ENCODE measurements around the gene ESYT2.

Gene ESYT2

DNA sequence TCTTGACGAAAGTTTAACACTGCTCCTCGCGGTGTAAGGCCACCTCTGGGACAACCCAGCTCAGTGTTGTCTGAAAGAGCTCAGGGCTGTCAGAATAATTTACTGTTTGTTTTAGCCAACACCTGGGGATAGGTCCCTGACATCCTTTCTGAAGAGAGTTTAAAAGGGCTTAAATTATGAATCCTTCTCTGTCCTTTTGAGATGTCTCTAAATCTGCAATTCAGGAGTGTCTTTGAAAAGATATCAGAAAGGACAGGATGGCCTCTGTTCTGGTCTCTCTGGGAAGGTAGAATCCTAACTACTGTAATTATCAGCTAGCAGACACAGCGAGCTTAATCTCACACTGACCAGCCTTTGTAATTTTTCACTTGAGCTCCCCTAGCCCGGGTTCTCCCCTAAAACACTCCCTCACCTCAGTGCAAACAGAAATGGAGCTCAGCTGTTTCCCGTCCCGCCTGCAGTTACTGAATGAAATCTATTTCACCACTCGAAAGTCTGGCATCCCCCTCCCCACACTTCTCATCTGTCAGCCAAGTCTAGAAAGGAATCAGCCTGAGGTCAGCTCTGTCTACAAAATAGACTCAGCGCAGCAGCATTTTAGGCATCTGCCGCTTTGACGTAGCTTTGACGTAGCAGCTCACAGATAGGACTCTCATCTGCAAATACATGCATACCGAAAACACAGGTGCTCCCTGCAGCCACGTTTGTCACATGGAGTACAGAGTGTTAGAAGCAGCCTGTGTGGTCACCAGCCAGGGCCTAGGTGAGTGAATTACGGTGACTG is 31.9 kb upstream of the ESYT2 start:
- no peak overlapping the region for H3K4me3 ChIP-seq
- H3K4me2 ChIP-seq: peak overlapping the region in 9 of 11 experiments; percentile 1 to 45 (median 25); a peak in 12 of 22 replicates

DNA sequence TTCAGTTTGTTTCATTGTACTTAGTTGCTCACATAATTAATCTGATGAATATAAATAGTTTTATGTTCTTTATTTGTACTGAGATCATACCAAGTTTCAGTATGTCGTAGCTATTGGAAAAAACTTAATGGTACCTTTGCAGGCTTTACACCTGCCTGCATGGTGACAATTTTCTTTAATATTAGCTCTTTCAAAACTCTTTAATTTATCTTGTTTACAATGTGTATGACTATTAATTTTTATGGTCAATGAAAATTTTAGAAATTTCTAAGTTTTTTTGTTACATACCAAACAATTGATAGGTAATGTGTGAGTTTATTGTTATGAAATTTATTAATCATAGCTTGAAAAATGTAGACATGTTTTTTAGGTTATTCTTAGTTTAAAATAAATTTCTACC is 31.1 kb upstream of the ESYT2 start:
- no peaks in the 10 kb centered on the region for H3K27me3 ChIP-seq
- no peak overlapping the region for H3K4me3 ChIP-seq
- H3K9ac ChIP-seq: no peak overlapping the region
- H3K4me2 ChIP-seq: peak overlapping the region in 3 of 11 experiments; percentile 34 to 65 (median 48); a peak in 2 of 22 replicates
- peaks cover 0 to 23% (median 0%) of the 10 kb centered on the region in 11 experiments; a peak in 3 of 22 replicates for H4K20me1 ChIP-seq
- H3K4me1 ChIP-seq: peaks cover 53 to 68% (median 62%) of the 10 kb centered on the region in 10 experiments
- H3K27ac ChIP-seq: no peak overlapping the region
- no peak for TF ChIP-seq Cebpa-rat (IDR thresholded peaks at IDR 0.05)
- H3K36me3 ChIP-seq: 0 out of 22 replicates have a peak, but pooled peaks cover 0 to 8% (median 0%) of the 10 kb centered on the region in 11 experiments
- peaks cover 0 to 6% (median 0%) of the 10 kb centered on the region in 11 experiments; a peak in 1 of 22 replicates for H3K9me3 ChIP-seq (replicated peaks in 1 of 11)

More for the DNA sequence above, 31.9 kb upstream of the ESYT2 start:
- peaks cover 54 to 74% (median 67%) of the 10 kb centered on the region in 10 experiments for H3K4me1 ChIP-seq
- no peaks in the 10 kb centered on the region for H3K27me3 ChIP-seq
- H3K27ac ChIP-seq: no peak overlapping the region; a peak in 1 of 22 replicates
- peaks cover 0 to 6% (median 0%) of the 10 kb centered on the region in 11 experiments; a peak in 2 of 22 replicates for H3K9me3 ChIP-seq (replicated peaks in 1 of 11)
- TF ChIP-seq Cebpa-rat (IDR thresholded peaks at IDR 0.05): no peak
- peak overlapping the region in 4 of 11 experiments; percentile 19 to 60 (median 30); a peak in 6 of 22 replicates for H3K9ac ChIP-seq
- 0 out of 22 replicates have a peak, but pooled peaks cover 0 to 8% (median 0%) of the 10 kb centered on the region in 11 experiments for H3K36me3 ChIP-seq
- peaks cover 0 to 27% (median 0%) of the 10 kb centered on the region in 11 experiments; a peak in 3 of 22 replicates for H4K20me1 ChIP-seq

DNA sequence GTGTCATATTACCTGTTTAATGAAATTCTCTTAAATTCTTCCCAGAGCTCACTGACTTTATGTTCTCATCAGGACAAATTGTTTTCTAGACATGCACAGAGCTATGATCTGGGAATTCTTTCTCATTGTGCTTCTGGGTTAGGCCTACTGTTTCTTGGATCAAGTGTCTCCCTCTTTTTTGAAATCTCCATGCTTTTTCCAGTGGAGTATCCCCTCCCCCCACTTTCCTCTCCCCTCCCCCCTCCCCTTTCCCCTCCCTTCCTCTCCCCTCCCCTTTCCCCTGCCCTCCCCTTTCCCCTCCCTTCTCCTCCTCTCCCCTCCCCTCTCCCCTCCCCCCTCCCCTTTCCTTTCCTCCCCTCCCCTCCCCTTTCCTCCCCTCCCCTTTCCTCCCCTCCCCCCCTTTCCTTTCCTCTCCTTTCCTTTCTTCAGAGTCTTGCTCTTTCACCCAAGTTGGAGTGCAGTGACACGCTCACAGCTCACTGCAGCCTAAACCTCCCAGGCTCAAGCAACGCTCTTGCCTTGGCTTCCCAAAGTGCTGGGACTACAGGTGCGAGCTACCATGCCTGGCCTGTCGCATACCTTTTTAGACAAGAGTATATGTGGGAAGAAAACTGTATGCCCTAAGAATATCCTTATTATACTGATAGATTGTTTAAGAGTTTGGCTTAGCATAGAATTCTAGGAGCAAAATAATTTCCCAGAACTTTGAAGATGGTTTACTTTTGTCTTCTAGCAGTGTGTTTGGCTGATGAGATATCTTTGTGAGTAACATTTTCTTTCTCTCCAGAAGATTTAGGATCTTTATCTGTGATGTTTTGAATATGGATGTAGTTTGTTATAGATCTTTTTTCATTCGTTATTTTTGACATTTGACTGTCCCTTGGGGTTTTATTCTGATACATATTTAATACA is 29.5 kb upstream of the ESYT2 start:
- no peak for TF ChIP-seq Cebpa-rat (IDR thresholded peaks at IDR 0.05)
- peak overlapping the region in 2 of 11 experiments; percentile 5 to 38; a peak in 2 of 22 replicates for H3K27ac ChIP-seq
- 0 out of 22 replicates have a peak, but pooled peaks cover 0 to 8% (median 0%) of the 10 kb centered on the region in 11 experiments for H3K36me3 ChIP-seq
- peak overlapping the region in 3 of 11 experiments; percentile 11 to 42 (median 14); a peak in 2 of 22 replicates for H3K9ac ChIP-seq
- H3K27me3 ChIP-seq: no peaks in the 10 kb centered on the region
- H3K4me2 ChIP-seq: peak overlapping the region; percentile 71 to 91 (median 83); a peak in 21 of 22 replicates
- H3K4me3 ChIP-seq: no peak overlapping the region
- H3K4me1 ChIP-seq: peaks cover 38 to 54% (median 47%) of the 10 kb centered on the region in 10 experiments
- peaks cover 0 to 6% (median 0%) of the 10 kb centered on the region in 11 experiments; a peak in 1 of 22 replicates for H3K9me3 ChIP-seq (replicated peaks in 1 of 11)
- H4K20me1 ChIP-seq: peaks cover 0 to 22% (median 0%) of the 10 kb centered on the region in 11 experiments; a peak in 3 of 22 replicates

- peak overlapping the region; percentile 71 to 91 (median 83) for H3K4me2 ChIP-seq
- TF ChIP-seq Cebpa-rat (IDR thresholded peaks at IDR 0.05): no peak
- H3K27ac ChIP-seq: peak overlapping the region; percentile 60 to 88 (median 83)
- peaks cover 38 to 49% (median 45%) of the 10 kb centered on the region in 10 experiments for H3K4me1 ChIP-seq
- no peaks in the 10 kb centered on the region for H3K27me3 ChIP-seq
- H3K4me3 ChIP-seq: peak overlapping the region; percentile 68 to 97 (median 86)
- no peaks in the 10 kb centered on the region for H3K9me3 ChIP-seq (replicated peaks in 1 of 11)
- peaks cover 0 to 22% (median 0%) of the 10 kb centered on the region in 11 experiments; a peak in 3 of 22 replicates for H4K20me1 ChIP-seq
- H3K9ac ChIP-seq: peak overlapping the region; percentile 83 to 95 (median 89)
- 0 out of 22 replicates have a peak, but pooled peaks cover 0 to 8% (median 0%) of the 10 kb centered on the region in 11 experiments for H3K36me3 ChIP-seq
Measured at GRCh38 chr7:158856883-158857668, 27.8 kb upstream of the ESYT2 start.

DNA sequence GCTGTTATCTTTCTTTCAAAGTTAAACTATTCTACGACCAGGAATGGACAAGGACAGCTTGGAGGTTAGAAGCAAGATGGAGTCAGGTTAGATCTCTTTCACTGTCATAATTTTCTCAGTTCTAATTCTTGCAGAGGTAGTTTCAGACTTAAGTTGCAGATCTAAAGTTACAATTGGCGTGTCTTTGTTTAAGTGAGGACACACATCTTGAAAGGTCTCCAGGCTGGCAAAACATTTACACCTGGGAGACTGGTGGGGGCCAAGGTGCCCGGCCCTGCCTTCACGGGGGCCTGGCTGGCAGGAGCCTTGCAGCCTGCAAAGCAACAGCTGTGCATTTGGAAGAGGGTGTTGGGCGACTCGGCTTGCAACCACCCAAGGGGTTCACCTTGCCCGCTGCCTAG is 25.4 kb upstream of the ESYT2 start:
- Histone ChIP-seq H3K9ac (no peak overlapping the region), H3K27me3 (no peaks in the 10 kb centered on the region), H3K4me3 (no peak overlapping the region), H3K9me3 (replicated peaks in 1 of 11) (peaks cover 4 to 10% (median 7%) of the 10 kb centered on the region in 11 experiments), H3K27ac (no peak overlapping the region), H3K4me1 (peaks cover 22 to 29% (median 27%) of the 10 kb centered on the region in 10 experiments), H3K36me3 (0 out of 22 replicates have a peak, but pooled peaks cover 0 to 3% (median 0%) of the 10 kb centered on the region in 11 experiments), H4K20me1 (peaks cover 0 to 12% (median 0%) of the 10 kb centered on the region in 11 experiments; a peak in 2 of 22 replicates), H3K4me2 (no peak overlapping the region)
- TF ChIP-seq Cebpa-rat (IDR thresholded peaks at IDR 0.05): no peak

GRCh38 chr7:158850545-158851102 is 21.3 kb upstream of the ESYT2 start:
- H4K20me1 ChIP-seq: no peaks in the 10 kb centered on the region
- H3K9ac ChIP-seq: no peak overlapping the region
- H3K36me3 ChIP-seq: 0 out of 22 replicates have a peak, but pooled peaks cover 0 to 7% (median 0%) of the 10 kb centered on the region in 11 experiments
- TF ChIP-seq Cebpa-rat (IDR thresholded peaks at IDR 0.05): no peak
- H3K4me1 ChIP-seq: peaks cover 0 to 7% (median under 1%) of the 10 kb centered on the region in 10 experiments; a peak in 3 of 20 replicates
- H3K27ac ChIP-seq: no peak overlapping the region
- H3K27me3 ChIP-seq: no peaks in the 10 kb centered on the region
- no peak overlapping the region for H3K4me3 ChIP-seq
- H3K4me2 ChIP-seq: no peak overlapping the region
- H3K9me3 ChIP-seq (replicated peaks in 1 of 11): peaks cover 33 to 46% (median 42%) of the 10 kb centered on the region in 11 experiments

DNA sequence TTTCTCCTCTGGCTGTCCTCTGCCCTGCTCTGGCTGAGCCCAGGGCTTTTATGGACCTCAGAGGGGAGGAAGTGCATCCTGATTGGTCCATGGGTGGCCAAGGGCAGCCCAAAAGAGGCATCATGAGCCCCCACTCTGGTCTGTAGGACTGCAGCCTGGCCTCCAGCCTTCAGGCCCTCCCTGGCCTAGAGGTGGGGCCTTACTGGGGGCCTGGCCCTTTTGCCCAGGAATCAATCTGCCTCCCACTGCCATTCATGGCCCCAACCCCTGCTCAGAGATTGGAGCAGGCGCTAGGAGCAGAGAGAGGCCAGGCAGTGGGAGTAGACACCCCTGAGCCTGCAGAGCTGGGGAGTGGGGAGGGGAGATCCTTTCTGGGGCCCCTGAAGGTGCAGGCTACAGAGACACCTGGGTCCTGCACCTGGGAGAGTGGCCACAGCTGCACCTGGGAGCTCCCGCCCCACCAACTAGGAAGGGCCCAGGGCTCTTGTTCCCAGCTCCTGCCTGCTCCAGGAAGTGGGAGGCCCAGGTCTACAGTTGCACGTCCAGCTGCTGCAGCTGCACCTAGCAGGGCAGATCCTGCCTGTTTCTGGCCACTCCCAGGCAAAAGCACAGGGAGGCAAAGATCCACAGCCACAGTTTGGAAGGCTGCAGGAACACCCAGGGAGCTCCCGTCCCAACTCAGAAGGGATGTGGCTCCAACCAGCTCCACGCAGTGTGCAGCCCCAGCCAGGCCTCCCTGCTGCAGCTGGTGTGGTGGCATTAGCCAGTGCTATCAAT is 20.6 kb upstream of the ESYT2 start:
- Histone ChIP-seq H3K4me1 (peaks cover 0 to 7% (median 0%) of the 10 kb centered on the region in 10 experiments; a peak in 1 of 20 replicates), H3K36me3 (0 out of 22 replicates have a peak, but pooled peaks cover 0 to 7% (median 0%) of the 10 kb centered on the region in 11 experiments), H3K9ac (no peak overlapping the region), H3K4me3 (no peak overlapping the region), H3K9me3 (replicated peaks in 1 of 11) (peaks cover 33 to 47% (median 44%) of the 10 kb centered on the region in 11 experiments), H3K27ac (no peak overlapping the region), H3K4me2 (no peak overlapping the region), H3K27me3 (no peaks in the 10 kb centered on the region), H4K20me1 (no peaks in the 10 kb centered on the region)
- no peak for TF ChIP-seq Cebpa-rat (IDR thresholded peaks at IDR 0.05)

Measured in BLaER1 treated with 17β-estradiol and CSF1 and Interleukin-3, amounts not matched to agents 10 nM and 100 nM (cell line).